ENCODE results near the gene SAMD8.
"Not testable (repeated sequence)": the region's sequence is repeated elsewhere in the genome, so short reads cannot be mapped to it uniquely, and the experiment has no call there.

SAMD8 gene

GRCh38 chr10:75187961-75188426 lies 76.5 kb downstream of the SAMD8 start:
- peak; percentile 75 for DNase-seq (ENCODE audit: low read depth)
- TF ChIP-seq, protein P1, sequence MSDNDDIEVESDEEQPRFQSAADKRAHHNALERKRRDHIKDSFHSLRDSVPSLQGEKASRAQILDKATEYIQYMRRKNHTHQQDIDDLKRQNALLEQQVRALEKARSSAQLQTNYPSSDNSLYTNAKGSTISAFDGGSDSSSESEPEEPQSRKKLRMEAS (IDR thresholded peaks at IDR 0.05; ENCODE audit: low read depth, low read length) = peak; percentile 19; the same call in 1 of the 2 replicates
- TF ChIP-seq CTCF (IDR thresholded peaks at IDR 0.05; ENCODE audit: low read depth, low read length) (peak; percentile 95), POLR2A (IDR thresholded peaks at IDR 0.05; ENCODE audit: extremely low read depth, insufficient read length) (no peak), MYC (IDR thresholded peaks at IDR 0.05; ENCODE audit: low read depth, low read length) (peak; percentile 30; the same call in 1 of the 2 replicates)
- no peak overlapping the region for H3K4me3 ChIP-seq (ENCODE audit: low read depth, low read length)

DNA sequence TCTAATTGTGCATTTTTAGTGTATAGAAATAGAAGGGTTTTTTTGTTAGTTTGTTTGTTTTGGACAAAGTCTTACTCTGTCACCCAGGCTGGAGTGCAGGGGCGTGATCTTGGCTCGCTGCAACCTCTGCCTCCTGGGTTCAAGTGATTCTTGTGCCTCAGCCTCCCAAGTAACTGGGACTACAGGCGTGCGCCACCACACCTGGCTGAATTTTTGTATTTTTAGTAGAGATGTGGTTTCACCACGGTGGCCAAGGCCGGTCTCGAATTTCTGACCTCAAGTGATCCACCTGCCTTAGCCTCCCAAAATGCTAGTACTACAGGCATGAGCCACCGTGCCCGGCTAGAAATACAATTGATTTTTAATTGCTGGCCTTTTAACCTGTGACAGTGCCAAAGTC lies 77.1 kb downstream of the SAMD8 start:
- not testable (repeated sequence) for DNase-seq (ENCODE audit: low read depth); H3K4me3 ChIP-seq (ENCODE audit: low read depth, low read length)

DNA sequence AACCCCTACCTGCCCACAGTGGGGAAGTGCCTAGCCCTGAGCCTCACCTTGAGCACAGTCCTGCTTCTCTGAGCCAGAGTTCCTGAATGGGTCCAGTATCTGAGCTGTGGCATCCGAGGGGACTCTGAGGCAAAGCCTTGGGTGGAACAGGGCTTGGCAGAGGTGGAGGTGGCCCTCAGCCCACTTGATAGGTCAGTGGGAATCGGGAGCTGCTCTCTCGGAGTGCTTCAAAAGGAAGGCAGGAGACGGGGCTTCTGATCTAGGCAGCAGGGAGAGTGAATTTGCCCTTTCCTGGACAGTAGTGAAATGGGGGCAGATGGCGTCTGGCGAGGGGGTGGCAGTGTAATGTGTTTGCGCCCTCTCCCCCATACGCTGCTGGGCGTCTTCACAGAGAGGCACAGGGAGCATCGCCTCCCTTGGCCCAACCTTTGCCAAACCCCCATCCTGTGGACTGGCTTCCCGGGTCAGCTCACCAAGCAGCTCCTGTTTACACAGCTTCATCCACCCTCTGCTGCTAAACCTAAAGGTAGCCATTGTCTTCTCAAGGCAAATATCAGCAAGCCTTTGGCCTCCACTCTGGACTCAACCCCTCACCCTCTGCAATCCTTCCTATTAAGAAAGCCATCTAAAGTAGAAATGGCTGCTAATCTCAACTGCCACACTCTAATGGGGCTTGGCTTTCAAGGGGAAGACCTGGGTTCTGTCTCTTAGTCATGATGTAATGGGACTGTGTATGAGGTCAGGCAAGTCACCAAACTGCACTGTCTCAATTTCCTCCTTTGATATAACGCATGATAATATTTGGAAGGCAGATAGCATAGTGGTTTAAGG lies 78.0 kb downstream of the SAMD8 start:
- no peak overlapping the region for H3K4me3 ChIP-seq (ENCODE audit: low read depth, low read length)
- TF ChIP-seq POLR2A (IDR thresholded peaks at IDR 0.05; ENCODE audit: extremely low read depth, insufficient read length) (no peak), CTCF (IDR thresholded peaks at IDR 0.05; ENCODE audit: low read depth, low read length) (no peak), MYC (IDR thresholded peaks at IDR 0.05; ENCODE audit: low read depth, low read length) (no peak)
- TF ChIP-seq, protein P1 (IDR thresholded peaks at IDR 0.05; ENCODE audit: low read depth, low read length) = no peak
- DNase-seq (ENCODE audit: low read depth) = no peak

DNA sequence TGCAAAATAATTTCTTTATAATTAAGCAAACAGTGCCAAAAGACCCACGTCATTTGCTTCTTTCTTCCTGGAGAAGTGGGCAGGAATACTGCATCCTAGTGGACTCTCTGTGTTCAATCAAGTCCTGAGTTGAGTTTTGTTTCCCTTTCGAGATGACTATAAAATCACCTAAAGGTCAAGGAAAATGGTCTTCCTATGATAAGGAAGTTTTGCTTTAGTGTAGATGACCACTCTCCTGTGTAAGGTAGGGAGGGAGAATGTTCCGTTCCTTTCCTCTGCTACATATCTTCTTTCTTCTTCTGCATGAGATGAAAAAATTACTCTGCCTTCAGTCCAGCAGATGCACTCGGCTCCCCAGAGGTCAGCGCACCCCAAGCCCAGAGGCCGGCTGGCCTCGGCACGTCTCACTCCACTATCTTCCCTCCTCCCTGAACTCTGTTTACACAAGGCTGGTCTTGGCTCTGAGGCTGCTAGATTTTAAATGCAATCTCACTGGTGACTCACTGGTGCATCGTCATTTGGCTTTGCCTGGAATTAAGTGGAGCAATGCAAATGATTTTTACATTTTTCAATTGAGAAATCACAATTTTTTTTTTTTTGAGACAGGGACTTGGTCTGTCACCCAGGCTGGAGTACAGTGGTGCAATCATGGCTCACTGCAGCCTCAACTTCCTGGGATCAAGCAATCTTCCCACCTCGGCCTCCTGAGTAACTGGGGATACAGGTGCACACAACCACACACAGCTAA lies 80.5 kb downstream of the SAMD8 start:
- peak; percentile 64 for DNase-seq (ENCODE audit: low read depth)
- H3K4me3 ChIP-seq (ENCODE audit: low read depth, low read length) = no peak overlapping the region
- TF ChIP-seq CTCF (IDR thresholded peaks at IDR 0.05; ENCODE audit: low read depth, low read length) (no peak), MYC (IDR thresholded peaks at IDR 0.05; ENCODE audit: low read depth, low read length) (no peak), POLR2A (IDR thresholded peaks at IDR 0.05; ENCODE audit: extremely low read depth, insufficient read length) (no peak)
- TF ChIP-seq, protein P1 (IDR thresholded peaks at IDR 0.05; ENCODE audit: low read depth, low read length) = no peak

DNA sequence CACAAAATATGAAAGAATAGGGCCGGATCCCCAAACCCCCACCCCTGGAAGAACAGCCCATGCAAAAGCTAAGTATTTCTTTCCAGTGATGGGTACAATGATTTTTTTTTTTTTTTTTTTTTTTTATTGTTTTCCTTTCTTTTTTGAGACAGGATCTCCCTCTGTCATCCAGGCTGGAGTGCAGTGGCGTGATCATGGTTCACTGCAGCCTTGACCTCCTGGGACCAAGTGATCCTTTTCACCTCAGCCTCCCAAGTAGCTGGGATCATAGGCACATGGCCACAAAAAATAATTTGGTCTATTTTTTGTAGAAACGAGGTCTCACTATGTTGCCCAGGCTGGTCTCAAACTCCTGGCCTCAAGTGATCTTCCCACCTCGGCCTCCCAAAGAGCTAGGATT lies 83.2 kb downstream of the SAMD8 start:
- not testable (repeated sequence) for DNase-seq (ENCODE audit: low read depth); H3K4me3 ChIP-seq (ENCODE audit: low read depth, low read length)

- H3K4me3 ChIP-seq (ENCODE audit: low read depth, low read length) = no peak overlapping the region
- DNase-seq (ENCODE audit: low read depth) = no peak
- TF ChIP-seq POLR2A (IDR thresholded peaks at IDR 0.05; ENCODE audit: extremely low read depth, insufficient read length) (no peak), MYC (IDR thresholded peaks at IDR 0.05; ENCODE audit: low read depth, low read length) (no peak), CTCF (IDR thresholded peaks at IDR 0.05; ENCODE audit: low read depth, low read length) (no peak)
- TF ChIP-seq, protein P1 (IDR thresholded peaks at IDR 0.05; ENCODE audit: low read depth, low read length) = no peak
Measured at GRCh38 chr10:75195035-75195763, 83.7 kb downstream of the SAMD8 start.
